Measurements from ENCODE around the gene LRRC8B.

The LRRC8B gene

GRCh38 chr1:89582571-89582970 lies 57.9 kb downstream of the LRRC8B start:
- ChIA-PET CTCF (no interaction called here), POLR2A (ENCODE audit: low non-redundant PET) (no interaction called here)
- no peak for TF ChIP-seq CTCF (conservative IDR thresholded peaks at IDR 0.05; ENCODE audit: low read depth)

GRCh38 chr1:89584211-89584610 lies 59.6 kb downstream of the LRRC8B start:
- TF ChIP-seq CTCF (conservative IDR thresholded peaks at IDR 0.05; ENCODE audit: low read depth), result no peak
- POLR2A ChIA-PET (ENCODE audit: low non-redundant PET), result no interaction called here
- CTCF ChIA-PET, result interaction anchor here (0.6 kb wide), 1 partner anchor 65 kb away, joined by 4 read pairs; no protein-coding TSS in a partner anchor
- DNase-seq (ENCODE audit: low spot score), result no peak
- no peak overlapping the region for H3K27ac ChIP-seq

More at GRCh38 chr1:89582571-89582970, 57.9 kb downstream of the LRRC8B start:
- DNase-seq (ENCODE audit: low spot score), result no peak
- no peak overlapping the region for H3K27ac ChIP-seq

DNA sequence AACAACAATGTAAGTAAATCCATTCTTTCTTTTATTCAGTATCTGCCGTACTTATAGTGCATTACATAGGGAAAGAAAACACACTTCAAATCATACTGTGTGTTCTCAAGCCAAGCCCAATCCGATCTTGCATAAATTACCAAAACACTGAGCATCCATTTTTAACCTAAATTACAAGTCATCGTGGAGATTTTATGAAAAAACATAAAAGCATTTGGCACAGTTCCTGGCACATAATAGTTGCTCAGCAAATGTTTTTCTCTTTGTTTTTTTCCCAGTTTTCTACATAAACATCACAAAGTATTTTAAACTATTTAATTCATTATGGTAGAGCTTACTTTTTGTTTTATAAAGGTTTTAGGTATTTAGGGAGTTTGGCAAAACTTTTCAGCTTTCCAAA lies 60.2 kb downstream of the LRRC8B start:
- ChIA-PET POLR2A (ENCODE audit: low non-redundant PET) (no interaction called here), CTCF (interaction anchor here (0.7 to 1.1 kb wide), 2 partner anchors 178 to 365 kb away, joined by 4 to 5 read pairs; no protein-coding TSS in a partner anchor)
- no peak for DNase-seq (ENCODE audit: low spot score)
- no peak for TF ChIP-seq CTCF (conservative IDR thresholded peaks at IDR 0.05; ENCODE audit: low read depth)
- no peak overlapping the region for H3K27ac ChIP-seq

DNA sequence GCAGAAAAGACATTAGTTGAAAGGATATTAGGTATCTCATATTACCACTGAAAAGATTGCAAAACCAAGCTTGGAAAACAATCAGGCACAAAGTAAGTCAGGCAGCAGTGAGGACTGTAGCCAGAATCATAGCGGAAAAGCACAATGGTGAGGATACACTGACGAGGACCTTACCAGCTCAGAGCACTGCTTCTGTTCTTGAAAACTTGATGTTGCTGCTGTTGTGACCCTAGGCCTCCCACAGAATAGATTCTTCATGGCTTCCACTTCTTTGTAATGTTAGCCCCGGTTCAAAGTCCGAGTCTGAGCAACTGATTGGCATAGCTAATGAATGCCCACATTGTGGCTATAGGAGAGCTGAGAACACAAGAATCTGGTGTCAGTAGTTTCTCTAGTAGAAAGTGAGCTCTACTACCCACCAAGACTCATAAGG lies 63.1 kb downstream of the LRRC8B start:
- CTCF ChIA-PET, result no interaction called here
- no peak for DNase-seq (ENCODE audit: low spot score)
- no peak overlapping the region for H3K27ac ChIP-seq
- TF ChIP-seq CTCF (conservative IDR thresholded peaks at IDR 0.05; ENCODE audit: low read depth), result no peak
- POLR2A ChIA-PET (ENCODE audit: low non-redundant PET), result no interaction called here

GRCh38 chr1:89588480-89588879 lies 63.9 kb downstream of the LRRC8B start:
- no peak overlapping the region for H3K27ac ChIP-seq
- ChIA-PET CTCF (no interaction called here), POLR2A (ENCODE audit: low non-redundant PET) (no interaction called here)
- TF ChIP-seq CTCF (conservative IDR thresholded peaks at IDR 0.05; ENCODE audit: low read depth), result no peak
- DNase-seq (ENCODE audit: low spot score), result no peak

DNA sequence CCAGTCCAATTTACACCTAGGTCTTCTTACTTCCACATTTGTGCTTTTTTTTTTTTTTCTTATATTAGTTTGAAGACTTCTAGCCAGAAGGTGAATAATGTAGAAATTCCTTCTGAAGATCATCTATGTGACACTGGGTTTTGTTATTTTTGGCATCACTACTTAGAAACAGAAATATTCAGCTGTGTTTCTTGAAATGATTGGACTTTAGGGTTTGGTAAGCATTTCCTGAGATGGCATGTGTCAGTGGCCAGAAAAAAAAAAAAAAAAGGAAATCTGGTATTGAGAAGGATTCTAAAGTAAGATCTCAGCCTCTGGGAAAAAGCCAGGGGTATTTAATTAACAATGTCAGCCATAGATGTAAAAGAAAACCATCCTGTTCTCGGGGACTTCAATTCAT lies 64.9 kb downstream of the LRRC8B start:
- POLR2A ChIA-PET (ENCODE audit: low non-redundant PET), result no interaction called here
- CTCF ChIA-PET, result interaction anchor here (0.5 to 0.7 kb wide), 2 partner anchors 24 to 215 kb away, joined by 4 read pairs; no protein-coding TSS in a partner anchor
- no peak overlapping the region for H3K27ac ChIP-seq

More for the DNA sequence above, 64.9 kb downstream of the LRRC8B start:
- no peak for DNase-seq (ENCODE audit: low spot score)
- TF ChIP-seq CTCF (conservative IDR thresholded peaks at IDR 0.05; ENCODE audit: low read depth), result no peak

Data from RWPE1 (cell line).